OCI-LY7 (cell line): ENCODE measurements around the gene MET. TPM values are rescaled to one million over a fixed set of nuclear protein-coding genes. Genes with fewer than 3 reads are reported as not detected.
"Not testable (repeated sequence)": the region's sequence is repeated elsewhere in the genome, so short reads cannot be mapped to it uniquely, and the experiment has no call there.

Experiments used
- BruUV-seq: library from RNA; stranded (reverse); fragments of 400-500 nt; replicated peaks from 2 replicates; lab custom pipeline; 2021; lab: Mats Ljungman, UMichigan
- CTCF ChIA-PET: fragments of 300-600 bp; sonication (Branson Sonifier 250); formaldehyde crosslinking; loops from one replicate; lab custom pipeline; 2022; ENCODE audit warnings: antibody characterized with exemption; ENCODE audit not compliant: unreplicated experiment; lab: Charles Lee
- POLR2A ChIA-PET: fragments of 300-600 bp; sonication (Branson Sonifier 250); formaldehyde crosslinking; loops from one replicate; lab custom pipeline; 2022; ENCODE audit warnings: antibody characterized with exemption; lab: Charles Lee
- DNase-seq: peaks from one replicate; pipeline ENCODE4 v3.0.0-alpha.2; 2015; ENCODE audit warnings: low spot score
- H2AFZ ChIP-seq: fragments of 200-600 bp; sonication (generic), shearing (Covaris generic); 2 replicates; pipeline ENCODE4 v1.6.1; 2014; ENCODE audit warnings: mild to moderate bottlenecking, antibody characterized with exemption, low read length, moderate library complexity
- H3K27ac ChIP-seq: fragments of 200-600 bp; sonication (generic); 2 replicates; pipeline ENCODE4 v1.5.1; 2014; ENCODE audit warnings: mixed run types, low read depth, mild to moderate bottlenecking, moderate library complexity, low read length, inconsistent platforms; ENCODE audit not compliant: poor library complexity, severe bottlenecking
- H3K36me3 ChIP-seq: fragments of 200-600 bp; sonication (generic); 2 replicates; pipeline ENCODE4 v1.6.1; 2014; ENCODE audit warnings: mild to moderate bottlenecking, antibody characterized with exemption, low read length, moderate library complexity, mixed read lengths; ENCODE audit not compliant: insufficient read depth
- H3K4me1 ChIP-seq: fragments of 200-600 bp; sonication (generic); 2 replicates; pipeline ENCODE4 v1.5.1; 2014; ENCODE audit warnings: mild to moderate bottlenecking, low read length; ENCODE audit not compliant: insufficient read depth, poor library complexity, severe bottlenecking
- H3K4me2 ChIP-seq: fragments of 200-600 bp; sonication (generic); 2 replicates; pipeline ENCODE4 v1.6.1; 2014; ENCODE audit warnings: mild to moderate bottlenecking, low read length
- H3K4me3 ChIP-seq: fragments of 200-600 bp; sonication (generic); 2 replicates; pipeline ENCODE4 v1.5.1; 2014; ENCODE audit warnings: mild to moderate bottlenecking, low read depth, low read length; ENCODE audit not compliant: poor library complexity, severe bottlenecking
- H3K79me2 ChIP-seq: fragments of 200-600 bp; sonication (generic); 2 replicates; pipeline ENCODE4 v1.6.1; 2016; ENCODE audit warnings: low read depth, mild to moderate bottlenecking, low read length, moderate library complexity, mixed read lengths; ENCODE audit not compliant: insufficient read depth
- H3K9me2 ChIP-seq: fragments of 200-600 bp; sonication (generic); 2 replicates; pipeline ENCODE4 v1.6.1; 2016; ENCODE audit warnings: mild to moderate bottlenecking, low read length, mixed read lengths; ENCODE audit not compliant: insufficient read depth
- H3K9me3 ChIP-seq: fragments of 200-600 bp; sonication (generic); 2 replicates; pipeline ENCODE4 v1.6.1; 2014; ENCODE audit warnings: mild to moderate bottlenecking, mixed run types, low read length, mixed read lengths
- H4K20me1 ChIP-seq: fragments of 200-600 bp; sonication (generic); 2 replicates; pipeline ENCODE4 v1.6.1; 2014; ENCODE audit warnings: mild to moderate bottlenecking, antibody characterized with exemption, low read length, moderate library complexity, mixed read lengths; ENCODE audit not compliant: insufficient read depth
- EZH2phosphoT487 ChIP-seq: fragments of 200-600 bp; sonication (generic); IDR thresholded peaks from 2 replicates; pipeline ENCODE4 v1.6.1; 2018; ENCODE audit warnings: low read depth, borderline replicate concordance, mild to moderate bottlenecking, mixed run types, antibody characterized with exemption, low read length, moderate library complexity, mixed read lengths
- intact Hi-C: fragments of 100-400 bp; cut with micrococcal nuclease; formaldehyde crosslinking; loops from one replicate; pipeline ENCODE4 v1.10.0; 2022; ENCODE audit not compliant: unreplicated experiment
- total RNA-seq, 2 experiments: library from RNA; depleted of rRNA in 1 of 2; stranded (reverse); fragments of >200 nt in 1 of 2; shearing (Covaris generic) in 1 of 2; gene quantifications; 2 replicates each; pipeline ENCODE4 v1.2.3, GENCODE V29; 2014 to 2022
- TF ChIP-seq, protein P1 (sequence below): fragments of 200-600 bp; sonication (generic); conservative IDR thresholded peaks from 2 replicates; pipeline ENCODE4 v1.5.1; 2014; ENCODE audit warnings: mild to moderate bottlenecking, antibody characterized with exemption, low read length, moderate library complexity, mixed read lengths

MET gene
- total RNA-seq, 2 experiments from 2014 or later, result not detected

DNA sequence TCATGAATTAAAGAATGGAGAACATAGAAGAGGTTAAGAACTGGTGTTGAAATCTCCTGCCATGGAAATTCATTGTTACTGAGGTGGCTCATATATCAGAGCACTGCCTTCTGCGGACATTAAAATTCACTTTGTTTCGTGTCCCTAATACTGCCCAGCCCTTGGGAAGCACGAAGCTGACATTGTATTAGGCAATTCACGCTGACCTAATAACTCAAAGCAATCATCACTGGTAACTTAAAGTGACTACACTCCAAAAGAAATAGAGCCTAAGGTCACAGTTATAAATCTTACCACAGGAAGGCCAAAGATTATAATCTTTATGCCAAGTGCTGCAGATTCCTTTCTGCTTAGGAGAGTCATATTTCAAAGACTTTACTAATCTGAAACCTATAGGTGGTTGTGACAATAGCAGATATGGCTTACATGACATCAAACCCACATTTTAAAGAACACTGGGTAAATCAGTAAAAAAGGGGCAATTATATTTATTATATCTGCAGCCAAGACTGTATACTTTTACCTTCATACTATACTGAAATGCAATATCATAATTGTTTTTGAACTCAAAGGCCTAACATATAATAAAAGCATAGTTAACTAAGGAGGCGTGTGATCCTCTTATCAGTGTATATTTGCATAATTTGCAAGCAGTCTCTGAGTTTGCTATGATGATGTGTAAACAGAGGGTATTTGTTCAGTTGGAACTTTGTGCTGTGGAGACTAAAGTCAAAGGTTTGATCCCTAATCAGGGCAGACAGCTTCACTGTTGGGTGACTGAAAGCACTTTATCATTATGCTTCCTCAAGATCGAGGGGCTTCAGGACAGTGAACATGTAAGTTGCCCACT lies 138.5 kb downstream of the MET start:
- no TSS peak for BruUV-seq
- intact Hi-C loops, result no loop called here
- POLR2A ChIA-PET, result no interaction called here
- Histone ChIP-seq H4K20me1 (no peaks in the 10 kb centered on the region), H3K36me3 (no peaks in the 10 kb centered on the region), H3K9me3 (no peaks in the 10 kb centered on the region), H3K4me2 (no peak overlapping the region), H2AFZ (no peak overlapping the region), H3K79me2 (no peaks in the 10 kb centered on the region), H3K9me2 (no peaks in the 10 kb centered on the region), H3K4me3 (no peak overlapping the region), H3K4me1 (no peaks in the 10 kb centered on the region), H3K27ac (no peak overlapping the region)
- DNase-seq, result no peak
- TF ChIP-seq, protein P1, sequence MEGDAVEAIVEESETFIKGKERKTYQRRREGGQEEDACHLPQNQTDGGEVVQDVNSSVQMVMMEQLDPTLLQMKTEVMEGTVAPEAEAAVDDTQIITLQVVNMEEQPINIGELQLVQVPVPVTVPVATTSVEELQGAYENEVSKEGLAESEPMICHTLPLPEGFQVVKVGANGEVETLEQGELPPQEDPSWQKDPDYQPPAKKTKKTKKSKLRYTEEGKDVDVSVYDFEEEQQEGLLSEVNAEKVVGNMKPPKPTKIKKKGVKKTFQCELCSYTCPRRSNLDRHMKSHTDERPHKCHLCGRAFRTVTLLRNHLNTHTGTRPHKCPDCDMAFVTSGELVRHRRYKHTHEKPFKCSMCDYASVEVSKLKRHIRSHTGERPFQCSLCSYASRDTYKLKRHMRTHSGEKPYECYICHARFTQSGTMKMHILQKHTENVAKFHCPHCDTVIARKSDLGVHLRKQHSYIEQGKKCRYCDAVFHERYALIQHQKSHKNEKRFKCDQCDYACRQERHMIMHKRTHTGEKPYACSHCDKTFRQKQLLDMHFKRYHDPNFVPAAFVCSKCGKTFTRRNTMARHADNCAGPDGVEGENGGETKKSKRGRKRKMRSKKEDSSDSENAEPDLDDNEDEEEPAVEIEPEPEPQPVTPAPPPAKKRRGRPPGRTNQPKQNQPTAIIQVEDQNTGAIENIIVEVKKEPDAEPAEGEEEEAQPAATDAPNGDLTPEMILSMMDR, result no peak
- CTCF ChIA-PET, result interaction anchor here (0.9 kb wide), 1 partner anchor 81 kb away, joined by 3 read pairs; no protein-coding TSS in a partner anchor

DNA sequence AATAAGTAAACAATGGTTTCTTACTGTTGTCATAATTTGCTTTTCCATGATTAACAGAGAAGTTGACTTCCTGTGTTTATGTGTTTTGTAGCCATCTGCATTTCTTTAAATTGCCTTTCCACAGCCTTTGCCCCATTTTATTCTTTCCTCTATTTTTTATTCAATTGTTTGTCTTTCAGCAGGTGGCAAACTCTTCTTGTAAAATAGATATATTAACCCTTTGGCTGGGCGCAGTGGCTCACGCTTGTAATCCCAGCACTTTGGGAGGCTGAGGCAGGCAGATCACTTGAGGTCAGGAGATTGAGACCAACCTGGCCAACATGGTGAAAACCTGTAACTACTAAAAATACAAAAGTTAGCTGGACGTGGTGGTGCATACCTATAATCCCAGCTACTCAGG lies 139.8 kb downstream of the MET start:
- Histone ChIP-seq H3K9me2 (no peaks in the 10 kb centered on the region), H3K79me2 (no peaks in the 10 kb centered on the region), H3K4me2 (no peak overlapping the region), H3K4me1 (no peaks in the 10 kb centered on the region), H3K27ac (no peak overlapping the region), H3K4me3 (no peak overlapping the region), H4K20me1 (no peaks in the 10 kb centered on the region), H3K9me3 (no peaks in the 10 kb centered on the region), H3K36me3 (no peaks in the 10 kb centered on the region), H2AFZ (no peak overlapping the region)
- POLR2A ChIA-PET, result no interaction called here
- intact Hi-C loops, result no loop called here
- no peak for DNase-seq
- BruUV-seq, result no TSS peak
- TF ChIP-seq, protein P1, result no peak
- no peak for TF ChIP-seq EZH2phosphoT487
- CTCF ChIA-PET, result no interaction called here

DNA sequence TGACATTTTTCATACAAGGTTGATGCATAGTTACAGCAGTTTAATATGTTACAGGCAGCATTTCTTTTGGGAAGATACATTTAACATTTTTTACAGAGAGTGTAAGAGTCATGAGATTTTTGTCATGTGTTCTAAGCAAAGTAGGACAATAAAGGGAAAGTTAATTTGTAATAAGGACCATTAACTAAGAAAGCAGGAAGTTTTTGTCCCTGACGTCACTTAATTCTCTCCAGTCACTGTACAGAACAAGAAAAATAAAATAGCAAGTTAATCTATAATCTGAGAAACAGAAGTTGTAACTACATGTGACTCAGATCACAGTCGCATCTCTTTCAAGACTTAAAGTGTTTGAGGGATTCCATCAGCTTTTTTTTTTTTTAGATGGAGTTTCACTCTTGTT lies 140.9 kb downstream of the MET start:
- H3K4me1 ChIP-seq, result no peaks in the 10 kb centered on the region
- no peaks in the 10 kb centered on the region for H4K20me1 ChIP-seq
- ChIA-PET CTCF (no interaction called here), POLR2A (no interaction called here)
- H3K4me3 ChIP-seq, result no peak overlapping the region
- H3K36me3 ChIP-seq, result no peaks in the 10 kb centered on the region
- BruUV-seq, result no TSS peak
- no peak overlapping the region for H3K4me2 ChIP-seq
- no peak for TF ChIP-seq EZH2phosphoT487
- TF ChIP-seq, protein P1, result no peak
- no peaks in the 10 kb centered on the region for H3K9me3 ChIP-seq
- H3K9me2 ChIP-seq, result no peaks in the 10 kb centered on the region
- no peaks in the 10 kb centered on the region for H3K79me2 ChIP-seq
- intact Hi-C loops, result no loop called here
- DNase-seq, result no peak
- H2AFZ ChIP-seq, result no peak overlapping the region
- H3K27ac ChIP-seq, result no peak overlapping the region

GRCh38 chr7:116813371-116813770 lies 141.4 kb downstream of the MET start:
- CTCF ChIA-PET, H3K9me2 ChIP-seq, H3K4me3 ChIP-seq, H2AFZ ChIP-seq, H4K20me1 ChIP-seq, DNase-seq, H3K79me2 ChIP-seq, H3K27ac ChIP-seq, H3K4me2 ChIP-seq, POLR2A ChIA-PET, H3K9me3 ChIP-seq, H3K4me1 ChIP-seq, H3K36me3 ChIP-seq, intact Hi-C loops, BruUV-seq: not testable (repeated sequence)
